H1 (cell line): ENCODE data around the gene RYR3. TPM values are rescaled to one million over a fixed set of nuclear protein-coding genes. Genes with fewer than 3 reads are reported as not detected.
A peak's percentile ranks its signal among the peaks of the same experiment; 100 is the strongest.

ENCODE experiments used
- CTCF ChIA-PET: fragments of 300-600 bp; sonication (Branson Sonifier 250); formaldehyde crosslinking; loops from one replicate; lab custom pipeline; 2021; ENCODE audit not compliant: partially characterized antibody; lab: Charles Lee
- POLR2A ChIA-PET: fragments of 300-600 bp; sonication (Branson Sonifier 250); formaldehyde crosslinking; loops from one replicate; lab custom pipeline; 2021; ENCODE audit warnings: inconsistent platforms; ENCODE audit not compliant: partially characterized antibody; lab: Charles Lee
- DNase-seq, 2 experiments: peaks; one replicate each; pipeline versions ENCODE4 v3.0.0 to v3.0.0-alpha.2; 2010 to 2022; ENCODE audit warnings: low spot score in 2 of 2, low read depth in 1 of 2, mixed read lengths in 1 of 2
- FAIRE-seq: peaks from 2 replicates; lab custom pipeline; 2011; peaks lifted over from hg19 to GRCh38; lab: Jason Lieb, UNC
- H2AFZ ChIP-seq: 2 replicates; pipeline ENCODE4 v1.8.1; 2012; ENCODE audit warnings: low read length, inconsistent platforms
- H2AK5ac ChIP-seq: 2 replicates; pipeline ENCODE4 v1.6.1; 2013; ENCODE audit warnings: low read depth, low read length
- H2BK120ac ChIP-seq: replicated peaks from 2 replicates; pipeline ENCODE3; 2013; ENCODE audit warnings: low read depth, low read length, inconsistent platforms
- H2BK12ac ChIP-seq: 2 replicates; pipeline ENCODE4 v1.6.1; 2013; ENCODE audit warnings: low read depth, low read length
- H2BK15ac ChIP-seq: 2 replicates; pipeline ENCODE4 v1.6.1; 2013; ENCODE audit warnings: low read length
- H2BK20ac ChIP-seq: 2 replicates; pipeline ENCODE4 v1.6.1; 2013; ENCODE audit warnings: low read length
- H2BK5ac ChIP-seq: 2 replicates; pipeline ENCODE4 v1.6.1; 2013; ENCODE audit warnings: low read depth, low read length
- H3K14ac ChIP-seq: 2 replicates; pipeline ENCODE4 v1.6.1; 2013; ENCODE audit warnings: inconsistent platforms; ENCODE audit not compliant: insufficient read length
- H3K18ac ChIP-seq: 2 replicates; pipeline ENCODE4 v1.6.1; 2013; ENCODE audit warnings: low read length; ENCODE audit errors: extremely low read depth
- H3K23ac ChIP-seq: 2 replicates; pipeline ENCODE4 v1.6.1; 2013; ENCODE audit warnings: inconsistent platforms; ENCODE audit not compliant: insufficient read length
- H3K23me2 ChIP-seq: 2 replicates; pipeline ENCODE4 v1.6.1; 2013; ENCODE audit warnings: low read depth, low read length
- H3K27ac ChIP-seq: 2 replicates; pipeline ENCODE4 v1.6.1; 2011; ENCODE audit warnings: low read depth, low read length, inconsistent platforms
- H3K27me3 ChIP-seq, 4 experiments: replicated peaks in 1 of 4; 1 replicate in 1 of 4; 2 replicates in 3 of 4; pipeline versions ENCODE4 v1.6.1 to v1.8.1; 2011 to 2013; ENCODE audit warnings: low read length in 3 of 4, mild to moderate bottlenecking in 3 of 4, inconsistent platforms in 2 of 4, mixed read lengths in 2 of 4, moderate library complexity in 1 of 4; ENCODE audit not compliant: control insufficient read depth in 3 of 4, insufficient read depth in 3 of 4; ENCODE audit errors: extremely low read depth in 1 of 4
- H3K36me3 ChIP-seq, 4 experiments: 2 replicates each; pipeline versions ENCODE4 v1.6.1 to v1.8.1; 2011 to 2013; ENCODE audit warnings: mild to moderate bottlenecking in 4 of 4, low read length in 3 of 4, moderate library complexity in 2 of 4, control low read depth in 1 of 4, inconsistent platforms in 1 of 4; ENCODE audit not compliant: insufficient read depth in 4 of 4, control insufficient read depth in 2 of 4
- H3K4ac ChIP-seq: replicated peaks from 2 replicates; pipeline ENCODE3; 2013; ENCODE audit warnings: low read length, low read depth, mixed read lengths, inconsistent platforms; ENCODE audit not compliant: insufficient read length
- H3K4me1 ChIP-seq, 4 experiments: replicated peaks in 1 of 4; 1 replicate in 1 of 4; 2 replicates in 3 of 4; pipeline versions ENCODE4 v1.6.1 to v1.8.1; 2011 to 2013; ENCODE audit warnings: low read length in 3 of 4, inconsistent platforms in 2 of 4, mixed read lengths in 1 of 4; ENCODE audit not compliant: insufficient read depth in 4 of 4, control insufficient read depth in 3 of 4
- H3K4me2 ChIP-seq, 2 experiments: 2 replicates each; pipeline versions ENCODE4 v1.6.1 to v1.8.1; 2011 to 2013; ENCODE audit warnings: low read depth in 2 of 2, low read length in 2 of 2, control low read depth in 1 of 2, inconsistent platforms in 1 of 2, mild to moderate bottlenecking in 1 of 2; ENCODE audit not compliant: insufficient read depth in 1 of 2
- H3K4me3 ChIP-seq, 4 experiments: fragments of 200-600, 300-600 bp in 1 of 4; sonication (generic), shearing (Covaris generic), sonication (Bioruptor Twin) in 1 of 4; 2 replicates each; pipeline versions ENCODE4 v1.5.1 to v1.8.1; 2011 to 2016; ENCODE audit warnings: low read length in 4 of 4, low read depth in 3 of 4, control low read depth in 2 of 4, inconsistent platforms in 2 of 4, mild to moderate bottlenecking in 2 of 4, mixed read lengths in 1 of 4, moderate library complexity in 1 of 4; ENCODE audit not compliant: insufficient read depth in 2 of 4; ENCODE audit errors: extremely low read depth in 1 of 4
- H3K56ac ChIP-seq: replicated peaks from 2 replicates; pipeline ENCODE3; 2013; ENCODE audit warnings: low read depth, mild to moderate bottlenecking, mixed read lengths, low read length, inconsistent platforms; ENCODE audit not compliant: insufficient read length
- H3K79me1 ChIP-seq: 2 replicates; pipeline ENCODE4 v1.6.1; 2013; ENCODE audit warnings: low read depth, low read length, control low read depth
- H3K79me2 ChIP-seq, 2 experiments: 2 replicates each; pipeline versions ENCODE4 v1.6.1 to v1.8.1; 2012 to 2013; ENCODE audit warnings: low read length in 2 of 2, mild to moderate bottlenecking in 2 of 2, inconsistent platforms in 1 of 2; ENCODE audit not compliant: insufficient read depth in 2 of 2, control insufficient read depth in 1 of 2
- H3K9ac ChIP-seq, 4 experiments: replicated peaks in 1 of 4; 1 replicate in 1 of 4; 2 replicates in 3 of 4; pipeline versions ENCODE4 v1.6.1 to v1.8.1; 2011 to 2013; ENCODE audit warnings: low read depth in 3 of 4, low read length in 3 of 4, control low read depth in 2 of 4, mild to moderate bottlenecking in 2 of 4, moderate library complexity in 2 of 4, inconsistent platforms in 1 of 4; ENCODE audit errors: extremely low read depth in 1 of 4
- H3K9me3 ChIP-seq, 2 experiments: 2 replicates each; pipeline versions ENCODE4 v1.6.1 to v1.8.1; 2012 to 2013; ENCODE audit warnings: mild to moderate bottlenecking in 2 of 2, moderate library complexity in 2 of 2, control low read depth in 1 of 2, inconsistent platforms in 1 of 2, low read depth in 1 of 2, low read length in 1 of 2, mixed read lengths in 1 of 2; ENCODE audit not compliant: insufficient read depth in 2 of 2
- H4K20me1 ChIP-seq, 2 experiments: replicated peaks in 1 of 2; 2 replicates each; pipeline versions ENCODE3 to v1.8.1; 2011 to 2013; ENCODE audit warnings: inconsistent platforms in 2 of 2, low read length in 2 of 2, mild to moderate bottlenecking in 1 of 2; ENCODE audit not compliant: insufficient read depth in 2 of 2, control insufficient read depth in 1 of 2
- H4K5ac ChIP-seq: 2 replicates; pipeline ENCODE4 v1.6.1; 2013; ENCODE audit warnings: low read length, low read depth, mixed read lengths, inconsistent platforms; ENCODE audit not compliant: insufficient read length
- H4K8ac ChIP-seq: 2 replicates; pipeline ENCODE4 v1.8.0; 2013; ENCODE audit warnings: mild to moderate bottlenecking, moderate library complexity, low read length, inconsistent platforms; ENCODE audit not compliant: insufficient read depth; ENCODE audit errors: extremely low read depth
- H4K91ac ChIP-seq: replicated peaks from 2 replicates; pipeline ENCODE3; 2013; ENCODE audit warnings: low read length, mixed read lengths, inconsistent platforms; ENCODE audit not compliant: insufficient read length
- ASH2L ChIP-seq: fragments of 200-600, 300-600 bp; sonication (generic); IDR thresholded peaks from one replicate; pipeline ENCODE4 v1.7.1; 2017; ENCODE audit warnings: low read length
- WGBS, 2 experiments: shearing (Covaris generic) in 1 of 2; methylation state at CpG; one replicate each; pipeline versions ENCODE4 v1.1.6 to v1.1.7; 2013 to 2015; ENCODE audit warnings: low lambda C conversion rate in 2 of 2, mixed read lengths in 2 of 2, inconsistent platforms in 1 of 2, low coverage in 1 of 2, missing lambda C conversion rate in 1 of 2; ENCODE audit not compliant: insufficient replicate concordance in 2 of 2, insufficient coverage in 1 of 2, insufficient read length in 1 of 2; ENCODE audit errors: extremely low coverage in 1 of 2, missing lambda C conversion rate in 1 of 2; 5-methylcytosine and 5-hydroxymethylcytosine counted together
- polyA plus RNA-seq, 7 experiments: library from polyadenylated mRNA; depleted of rRNA in 3 of 7; stranded (reverse) in 5 of 7; unstranded in 2 of 7; fragments of >200 nt in 5 of 7; fragments of 200-250 nt in 2 of 7; gene quantifications; 1 replicate in 5 of 7; 2 replicates in 1 of 7; 4 replicates in 1 of 7; pipeline versions ENCODE4 v1.2.1 to v1.2.3, GENCODE V29; 2011 to 2013; ENCODE audit warnings: missing spikeins in 2 of 7, mixed read lengths in 2 of 7
- total RNA-seq: library from RNA; stranded (reverse); fragmentation: NEBNext Ultra II Directional; extraction: Animal tissue kit (Norgen Biotek cat#: 25700); gene quantifications from 2 replicates; pipeline ENCODE4 v1.2.1, GENCODE V29; 2021

RYR3 gene
- total and polyA plus RNA-seq, 2 of the 8 experiments (the other 6 are each of a cell fraction or from before 2014, with no cell fraction given), result 0.33 to 3.4 TPM

DNA sequence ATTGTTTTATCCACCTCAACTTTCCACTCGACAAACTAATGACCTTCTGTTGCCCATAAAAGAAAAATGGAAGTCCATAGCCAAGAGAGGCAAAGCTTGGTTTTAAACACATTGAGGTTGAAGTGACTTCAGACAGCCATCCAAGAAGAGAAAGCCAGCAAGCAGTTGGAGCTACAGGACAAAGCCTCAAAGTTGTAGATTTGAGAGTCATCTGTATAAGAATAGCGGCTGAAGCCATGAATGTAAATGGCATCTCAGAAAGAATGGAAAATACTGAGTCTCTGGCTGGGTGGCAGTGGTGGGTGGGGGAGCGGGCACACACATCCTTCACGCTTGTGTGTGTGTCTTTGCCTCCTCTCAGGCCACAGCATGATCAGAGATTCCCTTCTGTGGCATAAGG, 533.4 kb downstream of the RYR3 start:
- peak overlapping the region in 1 of 2 experiments; percentile 50; a peak in 2 of 4 replicates for H3K4me2 ChIP-seq
- POLR2A ChIA-PET, result no interaction called here
- CTCF ChIA-PET, result interaction anchor here (1.0 kb wide), 1 partner anchor 65 kb away, joined by 3 read pairs; no protein-coding TSS in a partner anchor
- H2BK120ac ChIP-seq, result no peak overlapping the region
- H2BK5ac ChIP-seq, result no peak overlapping the region
- no peak overlapping the region for H4K5ac ChIP-seq
- H4K91ac ChIP-seq, result no peak overlapping the region
- H3K14ac ChIP-seq, result no peak overlapping the region
- no peak overlapping the region for H3K56ac ChIP-seq
- no peak overlapping the region for H2BK15ac ChIP-seq
- H2BK12ac ChIP-seq, result no peak overlapping the region
- H3K27me3 ChIP-seq, result no peaks in the 10 kb centered on the region
- peak in 1 of 2 experiments; percentile 13 for DNase-seq
- no peaks in the 10 kb centered on the region for H3K36me3 ChIP-seq
- no peak overlapping the region for H3K23ac ChIP-seq
- no peak overlapping the region for H3K9ac ChIP-seq
- no peak overlapping the region for H2BK20ac ChIP-seq
- no peak overlapping the region for H3K27ac ChIP-seq
- no peak overlapping the region for H3K4ac ChIP-seq
- H3K4me3 ChIP-seq, result peak overlapping the region in 1 of 4 experiments; percentile 15; a peak in 1 of 8 replicates
- WGBS, 2 experiments, result 60% methylated on average over 4 of the region's 4 CpGs; no CpG with 5 or more reads in 1 of the 2 experiments
- peaks cover 0 to 9% (median 5%) of the 10 kb centered on the region in 4 experiments; a peak in 6 of 7 replicates for H3K4me1 ChIP-seq
- H3K23me2 ChIP-seq, result no peaks in the 10 kb centered on the region
- no peak overlapping the region for H3K18ac ChIP-seq
- no peaks in the 10 kb centered on the region for H3K79me2 ChIP-seq
- H3K9me3 ChIP-seq, result no peaks in the 10 kb centered on the region
- no peaks in the 10 kb centered on the region for H4K20me1 ChIP-seq
- FAIRE-seq, result peak; percentile 75
- no peak overlapping the region for H4K8ac ChIP-seq
- no peak overlapping the region for H2AFZ ChIP-seq
- no peaks in the 10 kb centered on the region for H3K79me1 ChIP-seq
- H2AK5ac ChIP-seq, result no peak overlapping the region
- TF ChIP-seq ASH2L, result no peak
